C4-2B (cell line): ENCODE results near the gene EIF5B.

Experiments used
- ZFX ChIP-seq: fragments of 450-650 bp; IDR thresholded peaks from 2 replicates; pipeline ENCODE4 v1.6.1; 2017
- TF ChIP-seq, protein P1 (sequence below): fragments of 450-650 bp; conservative IDR thresholded peaks from 2 replicates; pipeline ENCODE4 v1.5.1; 2017; ENCODE audit warnings: mild to moderate bottlenecking

DNA sequence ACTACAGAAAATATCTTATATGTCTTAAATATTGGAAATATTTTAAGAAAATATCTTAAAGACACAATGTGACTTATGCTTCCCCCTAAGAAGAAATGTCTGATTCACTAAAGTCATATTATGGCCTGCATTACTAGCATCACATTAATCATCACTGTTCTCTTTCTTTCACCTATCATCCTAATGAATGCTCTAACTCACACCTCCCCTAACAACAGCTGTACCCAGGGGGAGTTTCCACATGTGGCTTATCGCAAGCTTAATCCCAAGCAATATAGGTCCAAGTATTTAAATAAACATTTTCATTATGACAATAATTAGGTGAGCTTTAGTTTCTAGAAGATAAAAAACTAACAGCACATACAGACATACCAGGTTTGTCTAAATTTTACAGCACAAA is 113.0 kb downstream of the EIF5B start:
- TF ChIP-seq, protein P1, sequence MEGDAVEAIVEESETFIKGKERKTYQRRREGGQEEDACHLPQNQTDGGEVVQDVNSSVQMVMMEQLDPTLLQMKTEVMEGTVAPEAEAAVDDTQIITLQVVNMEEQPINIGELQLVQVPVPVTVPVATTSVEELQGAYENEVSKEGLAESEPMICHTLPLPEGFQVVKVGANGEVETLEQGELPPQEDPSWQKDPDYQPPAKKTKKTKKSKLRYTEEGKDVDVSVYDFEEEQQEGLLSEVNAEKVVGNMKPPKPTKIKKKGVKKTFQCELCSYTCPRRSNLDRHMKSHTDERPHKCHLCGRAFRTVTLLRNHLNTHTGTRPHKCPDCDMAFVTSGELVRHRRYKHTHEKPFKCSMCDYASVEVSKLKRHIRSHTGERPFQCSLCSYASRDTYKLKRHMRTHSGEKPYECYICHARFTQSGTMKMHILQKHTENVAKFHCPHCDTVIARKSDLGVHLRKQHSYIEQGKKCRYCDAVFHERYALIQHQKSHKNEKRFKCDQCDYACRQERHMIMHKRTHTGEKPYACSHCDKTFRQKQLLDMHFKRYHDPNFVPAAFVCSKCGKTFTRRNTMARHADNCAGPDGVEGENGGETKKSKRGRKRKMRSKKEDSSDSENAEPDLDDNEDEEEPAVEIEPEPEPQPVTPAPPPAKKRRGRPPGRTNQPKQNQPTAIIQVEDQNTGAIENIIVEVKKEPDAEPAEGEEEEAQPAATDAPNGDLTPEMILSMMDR = no peak
- no peak for TF ChIP-seq ZFX
